GM18520 (cell line): ENCODE data around the gene ATF6B.
"Not testable (repeated sequence)": the region's sequence is repeated elsewhere in the genome, so short reads cannot be mapped to it uniquely, and the experiment has no call there.

Experiments used
- ATAC-seq: cut with Tn5 transposase; IDR thresholded peaks from one replicate; pipeline ENCODE4 v1.9.1; 2021; ENCODE audit not compliant: unreplicated experiment

ATF6B gene

GRCh38 chr6:32108727-32109113 is 19.3 kb downstream of the ATF6B start:
- ATAC-seq = no peak

- no peak for ATAC-seq
Measured at GRCh38 chr6:32108094-32108627, 19.9 kb downstream of the ATF6B start.

GRCh38 chr6:32107406-32107805 is 20.6 kb downstream of the ATF6B start:
- no peak for ATAC-seq

GRCh38 chr6:32105433-32105832 is 22.6 kb downstream of the ATF6B start:
- no peak for ATAC-seq

- ATAC-seq = no peak
Measured at GRCh38 chr6:32102255-32102654, 25.8 kb downstream of the ATF6B start.

- not testable (repeated sequence) for ATAC-seq
Measured at GRCh38 chr6:32100251-32100650, 27.8 kb downstream of the ATF6B start.

- ATAC-seq = no peak
Measured at GRCh38 chr6:32097364-32097763, 30.7 kb downstream of the ATF6B start.

- no peak for ATAC-seq
Measured at GRCh38 chr6:32096394-32097258, 31.4 kb downstream of the ATF6B start.

GRCh38 chr6:32096087-32096393 is 32.0 kb downstream of the ATF6B start:
- ATAC-seq = no peak

- ATAC-seq = no peak
Measured at GRCh38 chr6:32095338-32096086, 32.5 kb downstream of the ATF6B start.

- no peak for ATAC-seq
Measured at GRCh38 chr6:32092760-32093497, 35.1 kb downstream of the ATF6B start.

- no peak for ATAC-seq
Measured at GRCh38 chr6:32089082-32089828, 38.8 kb downstream of the ATF6B start.

GRCh38 chr6:32088487-32089049 is 39.5 kb downstream of the ATF6B start:
- ATAC-seq = no peak

GRCh38 chr6:32087574-32088486 is 40.2 kb downstream of the ATF6B start:
- no peak for ATAC-seq

GRCh38 chr6:32086661-32087573 is 41.1 kb downstream of the ATF6B start:
- ATAC-seq = no peak

GRCh38 chr6:32085759-32086459 is 42.1 kb downstream of the ATF6B start:
- ATAC-seq = no peak

GRCh38 chr6:32084780-32085179 is 43.3 kb downstream of the ATF6B start:
- ATAC-seq = no peak
